HEK293 (cell line): Measurements from ENCODE around the gene C2CD2.

Source experiments
- BCL11B ChIP-seq: fragments of 450-650 bp; formaldehyde crosslinking; IDR thresholded peaks from 2 replicates; pipeline ENCODE4 v1.5.1; 2016; ENCODE audit warnings: low read depth, missing biosample characterization, missing genetic modification characterization
- GLI4 ChIP-seq: fragments of 450-650 bp; formaldehyde crosslinking; IDR thresholded peaks from 2 replicates; pipeline ENCODE4 v1.5.1; 2016; ENCODE audit warnings: missing biosample characterization, missing genetic modification characterization
- KLF10 ChIP-seq: fragments of 450-650 bp; IDR thresholded peaks from 2 replicates; pipeline ENCODE4 v1.5.1; 2018; ENCODE audit warnings: missing biosample characterization, mild to moderate bottlenecking, missing genetic modification characterization
- OSR2 ChIP-seq: fragments of 450-650 bp; formaldehyde crosslinking; IDR thresholded peaks from 2 replicates; pipeline ENCODE4 v1.5.1; 2016; ENCODE audit warnings: missing biosample characterization, missing genetic modification characterization
- SCRT2 ChIP-seq: fragments of 450-650 bp; formaldehyde crosslinking; IDR thresholded peaks from 2 replicates; pipeline ENCODE4 v1.5.1; 2016; ENCODE audit warnings: missing biosample characterization, missing genetic modification characterization
- ZBTB17 ChIP-seq: fragments of 450-650 bp; formaldehyde crosslinking; IDR thresholded peaks from 2 replicates; pipeline ENCODE4 v1.5.1; 2016; ENCODE audit warnings: missing biosample characterization, missing genetic modification characterization
- ZNF114 ChIP-seq: fragments of 450-650 bp; formaldehyde crosslinking; IDR thresholded peaks from 2 replicates; pipeline ENCODE4 v1.5.0; 2017; ENCODE audit warnings: missing biosample characterization, missing genetic modification characterization
- ZNF121 ChIP-seq: fragments of 450-650 bp; formaldehyde crosslinking; IDR thresholded peaks from 2 replicates; pipeline ENCODE4 v1.5.1; 2016; ENCODE audit warnings: missing biosample characterization, missing genetic modification characterization
- ZNF132 ChIP-seq: fragments of 450-650 bp; formaldehyde crosslinking; IDR thresholded peaks from 2 replicates; pipeline ENCODE4 v1.5.1; 2017; ENCODE audit warnings: missing biosample characterization, missing genetic modification characterization, borderline replicate concordance
- ZNF146 ChIP-seq: fragments of 450-650 bp; formaldehyde crosslinking; IDR thresholded peaks from 2 replicates; pipeline ENCODE4 v1.5.1; 2016; ENCODE audit warnings: missing biosample characterization, missing genetic modification characterization
- ZNF157 ChIP-seq: fragments of 450-650 bp; formaldehyde crosslinking; IDR thresholded peaks from 2 replicates; pipeline ENCODE4 v1.5.1; 2016; ENCODE audit warnings: missing biosample characterization, missing genetic modification characterization
- ZNF2 ChIP-seq: fragments of 450-650 bp; formaldehyde crosslinking; IDR thresholded peaks from 2 replicates; pipeline ENCODE4 v1.5.1; 2016; ENCODE audit warnings: missing biosample characterization, missing genetic modification characterization
- ZNF23 ChIP-seq: fragments of 450-650 bp; formaldehyde crosslinking; IDR thresholded peaks from 2 replicates; pipeline ENCODE4 v1.5.1; 2016; ENCODE audit warnings: missing biosample characterization, missing genetic modification characterization, borderline replicate concordance
- ZNF266 ChIP-seq: fragments of 450-650 bp; formaldehyde crosslinking; IDR thresholded peaks from 2 replicates; pipeline ENCODE4 v1.5.1; 2016; ENCODE audit warnings: missing biosample characterization, missing genetic modification characterization, low read depth
- ZNF274 ChIP-seq, 2 experiments: fragments of 200-500 bp in 1 of 2; fragments of 450-650 bp in 1 of 2; sonication (Bioruptor generic) in 1 of 2; formaldehyde crosslinking in 1 of 2; IDR thresholded peaks; 2 replicates each; pipeline versions ENCODE4 v1.5.1 to v1.6.1; 2014 to 2016; ENCODE audit warnings: borderline replicate concordance in 1 of 2, inconsistent platforms in 1 of 2, low read length in 1 of 2, missing biosample characterization in 1 of 2, missing genetic modification characterization in 1 of 2
- ZNF362 ChIP-seq: fragments of 450-650 bp; formaldehyde crosslinking; IDR thresholded peaks from 2 replicates; pipeline ENCODE4 v1.5.1; 2016; ENCODE audit warnings: missing biosample characterization, missing genetic modification characterization
- ZNF366 ChIP-seq: fragments of 450-650 bp; formaldehyde crosslinking; conservative IDR thresholded peaks from 2 replicates; pipeline ENCODE4 v1.5.1; 2016; ENCODE audit warnings: missing biosample characterization, missing genetic modification characterization
- ZNF473 ChIP-seq: fragments of 450-650 bp; formaldehyde crosslinking; IDR thresholded peaks from 2 replicates; pipeline ENCODE4 v1.5.1; 2017; ENCODE audit warnings: missing biosample characterization, missing genetic modification characterization
- ZNF488 ChIP-seq: fragments of 450-650 bp; formaldehyde crosslinking; IDR thresholded peaks from 2 replicates; pipeline ENCODE4 v1.5.1; 2016; ENCODE audit warnings: missing biosample characterization, missing genetic modification characterization
- ZNF513 ChIP-seq: fragments of 450-650 bp; IDR thresholded peaks from 2 replicates; pipeline ENCODE4 v1.5.1; 2018; ENCODE audit warnings: missing biosample characterization, missing genetic modification characterization
- ZNF529 ChIP-seq: fragments of 450-650 bp; formaldehyde crosslinking; IDR thresholded peaks from 2 replicates; pipeline ENCODE4 v1.5.1; 2017; ENCODE audit warnings: missing genetic modification characterization, missing biosample characterization; ENCODE audit not compliant: insufficient replicate concordance
- ZNF600 ChIP-seq: fragments of 450-650 bp; formaldehyde crosslinking; IDR thresholded peaks from 2 replicates; pipeline ENCODE4 v1.5.1; 2016; ENCODE audit warnings: missing biosample characterization, missing genetic modification characterization
- ZNF629 ChIP-seq: fragments of 450-650 bp; formaldehyde crosslinking; IDR thresholded peaks from 2 replicates; pipeline ENCODE4 v1.5.1; 2017; ENCODE audit warnings: missing biosample characterization, missing genetic modification characterization
- ZNF660 ChIP-seq: fragments of 450-650 bp; IDR thresholded peaks from 2 replicates; pipeline ENCODE4 v1.5.1; 2018; ENCODE audit warnings: missing biosample characterization, mild to moderate bottlenecking, missing genetic modification characterization
- ZNF704 ChIP-seq: fragments of 450-650 bp; formaldehyde crosslinking; IDR thresholded peaks from 2 replicates; pipeline ENCODE4 v1.5.1; 2016; ENCODE audit warnings: missing biosample characterization, missing genetic modification characterization
- ZNF843 ChIP-seq: fragments of 450-650 bp; formaldehyde crosslinking; IDR thresholded peaks from 2 replicates; pipeline ENCODE4 v1.5.1; 2016; ENCODE audit warnings: missing biosample characterization, missing genetic modification characterization
- ZSCAN23 ChIP-seq: fragments of 450-650 bp; formaldehyde crosslinking; IDR thresholded peaks from 2 replicates; pipeline ENCODE4 v1.5.1; 2016; ENCODE audit warnings: missing biosample characterization, missing genetic modification characterization
- ZSCAN30 ChIP-seq: fragments of 450-650 bp; IDR thresholded peaks from 2 replicates; pipeline ENCODE4 v1.5.1; 2018; ENCODE audit warnings: missing biosample characterization, mild to moderate bottlenecking, missing genetic modification characterization, moderate library complexity
- TF ChIP-seq, protein P1 (sequence below): fragments of 450-650 bp; formaldehyde crosslinking; IDR thresholded peaks from 2 replicates; pipeline ENCODE4 v1.5.1; 2016; ENCODE audit warnings: missing biosample characterization, missing genetic modification characterization, borderline replicate concordance

The C2CD2 gene

DNA sequence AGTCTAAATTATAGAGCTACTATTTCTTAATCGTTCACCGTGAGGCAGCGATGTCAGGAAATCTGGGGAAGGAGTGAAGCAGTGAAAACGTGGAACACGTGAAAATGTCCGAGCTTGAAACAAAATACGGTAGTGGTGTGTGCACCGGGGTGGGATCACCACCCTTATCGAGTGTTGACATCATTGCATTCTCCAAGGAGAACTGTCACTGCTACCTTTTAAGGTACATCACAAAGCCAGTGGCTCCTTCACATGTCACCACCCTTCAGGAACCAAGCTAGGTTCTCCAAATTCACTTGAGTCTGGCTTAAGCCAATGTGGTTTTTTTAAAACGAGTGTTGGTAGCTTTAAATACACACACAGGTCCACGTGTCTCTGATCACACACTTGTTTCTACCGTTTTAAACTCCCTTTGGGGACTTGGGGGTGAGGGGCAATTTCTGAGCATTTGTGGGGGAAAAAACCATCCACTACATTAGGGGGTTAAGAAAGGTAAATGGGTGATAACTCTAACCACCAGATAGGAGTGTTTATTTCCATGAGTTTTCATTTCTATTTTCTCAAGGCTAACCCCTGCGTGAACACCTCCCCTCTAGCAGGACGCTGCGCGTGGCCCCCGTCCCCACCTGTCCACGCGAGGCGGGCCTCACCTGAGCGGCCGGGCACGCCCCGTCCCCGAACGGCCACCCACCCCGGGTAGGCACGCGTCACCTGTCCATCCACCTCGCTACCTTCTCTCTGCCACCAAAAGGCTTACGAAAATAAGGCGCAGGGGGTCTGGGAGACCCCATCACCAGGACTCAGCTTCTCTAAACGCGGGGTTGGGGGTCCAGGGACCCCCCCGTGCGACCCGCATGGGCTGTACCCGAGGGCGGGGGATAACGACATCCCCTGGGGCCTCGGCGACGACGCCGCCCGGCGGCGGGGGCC, 75.7 kb downstream of the C2CD2 start (continued):
- TF ChIP-seq ZNF132 (tag by site-specific recombination) (no peak), ZNF843 (tag by site-specific recombination) (no peak), ZNF121 (tag by site-specific recombination) (no peak), ZNF114 (tag by site-specific recombination) (no peak), ZNF704 (tag by site-specific recombination) (no peak), ZNF266 (no peak), ZNF157 (tag by site-specific recombination) (no peak), ZNF23 (tag by site-specific recombination) (no peak), ZNF473 (tag by site-specific recombination) (no peak), ZNF660 (no peak), ZSCAN23 (tag by site-specific recombination) (peak; percentile 39; the same call in 1 of the 2 replicates), ZNF600 (tag by site-specific recombination) (peak; percentile 75; the same call in 1 of the 2 replicates), ZNF2 (tag by site-specific recombination) (no peak), ZNF629 (peak; percentile 77), GLI4 (tag by site-specific recombination) (no peak), KLF10 (tag by site-specific recombination) (peak; percentile 31; the same call in 1 of the 2 replicates), ZNF146 (tag by site-specific recombination) (no peak), BCL11B (no peak), SCRT2 (tag by site-specific recombination) (peak; percentile 23; the same call in 1 of the 2 replicates), ZBTB17 (tag by site-specific recombination) (peak; percentile 69), ZNF529 (tag by site-specific recombination) (peak; percentile 3), ZNF274 (IDR thresholded peaks at IDR 0.05; ENCODE audit: low read length) (no peak), ZNF274 (tag by site-specific recombination; IDR thresholded peaks at IDR 0.05; ENCODE audit: borderline replicate concordance) (no peak), ZSCAN30 (no peak), OSR2 (peak; percentile 65), ZNF362 (tag by site-specific recombination) (no peak), ZNF488 (no peak), ZNF513 (tag by site-specific recombination) (no peak), ZNF366 (tag by site-specific recombination) (peak; percentile 59; the same call in 1 of the 2 replicates)
- TF ChIP-seq, protein P1, sequence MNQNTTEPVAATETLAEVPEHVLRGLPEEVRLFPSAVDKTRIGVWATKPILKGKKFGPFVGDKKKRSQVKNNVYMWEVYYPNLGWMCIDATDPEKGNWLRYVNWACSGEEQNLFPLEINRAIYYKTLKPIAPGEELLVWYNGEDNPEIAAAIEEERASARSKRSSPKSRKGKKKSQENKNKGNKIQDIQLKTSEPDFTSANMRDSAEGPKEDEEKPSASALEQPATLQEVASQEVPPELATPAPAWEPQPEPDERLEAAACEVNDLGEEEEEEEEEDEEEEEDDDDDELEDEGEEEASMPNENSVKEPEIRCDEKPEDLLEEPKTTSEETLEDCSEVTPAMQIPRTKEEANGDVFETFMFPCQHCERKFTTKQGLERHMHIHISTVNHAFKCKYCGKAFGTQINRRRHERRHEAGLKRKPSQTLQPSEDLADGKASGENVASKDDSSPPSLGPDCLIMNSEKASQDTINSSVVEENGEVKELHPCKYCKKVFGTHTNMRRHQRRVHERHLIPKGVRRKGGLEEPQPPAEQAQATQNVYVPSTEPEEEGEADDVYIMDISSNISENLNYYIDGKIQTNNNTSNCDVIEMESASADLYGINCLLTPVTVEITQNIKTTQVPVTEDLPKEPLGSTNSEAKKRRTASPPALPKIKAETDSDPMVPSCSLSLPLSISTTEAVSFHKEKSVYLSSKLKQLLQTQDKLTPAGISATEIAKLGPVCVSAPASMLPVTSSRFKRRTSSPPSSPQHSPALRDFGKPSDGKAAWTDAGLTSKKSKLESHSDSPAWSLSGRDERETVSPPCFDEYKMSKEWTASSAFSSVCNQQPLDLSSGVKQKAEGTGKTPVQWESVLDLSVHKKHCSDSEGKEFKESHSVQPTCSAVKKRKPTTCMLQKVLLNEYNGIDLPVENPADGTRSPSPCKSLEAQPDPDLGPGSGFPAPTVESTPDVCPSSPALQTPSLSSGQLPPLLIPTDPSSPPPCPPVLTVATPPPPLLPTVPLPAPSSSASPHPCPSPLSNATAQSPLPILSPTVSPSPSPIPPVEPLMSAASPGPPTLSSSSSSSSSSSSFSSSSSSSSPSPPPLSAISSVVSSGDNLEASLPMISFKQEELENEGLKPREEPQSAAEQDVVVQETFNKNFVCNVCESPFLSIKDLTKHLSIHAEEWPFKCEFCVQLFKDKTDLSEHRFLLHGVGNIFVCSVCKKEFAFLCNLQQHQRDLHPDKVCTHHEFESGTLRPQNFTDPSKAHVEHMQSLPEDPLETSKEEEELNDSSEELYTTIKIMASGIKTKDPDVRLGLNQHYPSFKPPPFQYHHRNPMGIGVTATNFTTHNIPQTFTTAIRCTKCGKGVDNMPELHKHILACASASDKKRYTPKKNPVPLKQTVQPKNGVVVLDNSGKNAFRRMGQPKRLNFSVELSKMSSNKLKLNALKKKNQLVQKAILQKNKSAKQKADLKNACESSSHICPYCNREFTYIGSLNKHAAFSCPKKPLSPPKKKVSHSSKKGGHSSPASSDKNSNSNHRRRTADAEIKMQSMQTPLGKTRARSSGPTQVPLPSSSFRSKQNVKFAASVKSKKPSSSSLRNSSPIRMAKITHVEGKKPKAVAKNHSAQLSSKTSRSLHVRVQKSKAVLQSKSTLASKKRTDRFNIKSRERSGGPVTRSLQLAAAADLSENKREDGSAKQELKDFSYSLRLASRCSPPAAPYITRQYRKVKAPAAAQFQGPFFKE = no peak
